GM23248 (cell line): ENCODE results near the gene ZNF48.

Experiments
- EZH2 ChIP-seq: fragments of 200-600 bp; sonication (generic); IDR thresholded peaks from 2 replicates; pipeline ENCODE4 v1.6.1; 2018; ENCODE audit warnings: antibody characterized with exemption, mild to moderate bottlenecking; ENCODE audit not compliant: insufficient read depth, poor library complexity, severe bottlenecking
- EZH2phosphoT487 ChIP-seq: fragments of 200-600 bp; sonication (generic); IDR thresholded peaks from 2 replicates; pipeline ENCODE4 v1.6.1; 2018; ENCODE audit warnings: antibody characterized with exemption, moderate library complexity, mild to moderate bottlenecking, low read depth; ENCODE audit not compliant: insufficient read depth

DNA sequence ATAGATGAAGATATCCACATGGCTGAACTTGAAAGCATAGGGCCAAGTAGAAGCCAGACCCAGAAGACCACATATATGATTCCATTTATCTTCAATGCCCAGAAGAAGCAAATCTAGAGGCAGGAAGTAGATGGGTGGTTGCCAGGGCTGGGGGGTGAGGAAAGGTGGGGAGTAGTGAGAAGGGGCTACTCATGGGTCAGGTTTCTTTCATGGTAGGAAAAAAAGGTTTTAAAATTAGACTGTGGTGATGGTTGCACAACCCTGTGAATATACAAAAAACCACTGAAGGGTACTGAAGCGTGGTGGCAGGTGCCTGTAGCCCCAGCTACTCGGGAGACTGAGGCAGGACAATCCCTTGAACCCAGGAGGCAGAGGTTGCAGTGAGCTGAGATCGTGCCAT lies 45.5 kb upstream of the ZNF48 start:
- TF ChIP-seq EZH2phosphoT487 (no peak), EZH2 (no peak)
